Stimulated activated CD4-positive, alpha-beta T cell treated with anti-CD3 and anti-CD28 coated beads, Interleukin-15, amount 100 ng/mL, for 48 hours (primary cell): Measurements from ENCODE around the gene TREML1.

Experiments used
- DNase-seq, 2 donors: peaks; one replicate each; pipeline ENCODE4 v3.0.0-alpha.2; 2020; ENCODE audit warnings: low read depth in 2 of 2

Gene TREML1

GRCh38 chr6:41177695-41178094, 23.5 kb upstream of the TREML1 start:
- DNase-seq = no peak

- no peak for DNase-seq
These were observed 23.1 kb upstream of the TREML1 start for GRCh38 chr6:41177287-41177686.

GRCh38 chr6:41176189-41176588, 22.0 kb upstream of the TREML1 start:
- DNase-seq = no peak

GRCh38 chr6:41175084-41175483, 20.9 kb upstream of the TREML1 start:
- DNase-seq = no peak

- no peak for DNase-seq
These were observed 20.5 kb upstream of the TREML1 start for GRCh38 chr6:41174610-41175009.

- DNase-seq = no peak
These were observed 17.8 kb upstream of the TREML1 start for GRCh38 chr6:41171908-41172307.

GRCh38 chr6:41170547-41171160, 16.5 kb upstream of the TREML1 start:
- DNase-seq = no peak

- no peak for DNase-seq
These were observed 13.2 kb upstream of the TREML1 start for GRCh38 chr6:41167173-41167963.

- DNase-seq = no peak
These were observed 10.5 kb upstream of the TREML1 start for GRCh38 chr6:41164551-41165120.

- no peak for DNase-seq
These were observed 9.2 kb upstream of the TREML1 start for GRCh38 chr6:41163419-41163717.

GRCh38 chr6:41162687-41163418, 8.7 kb upstream of the TREML1 start, which contains the start of gene TREM2:
Gene TREM2, minus strand, starts transcription at chr6:41163116. Its CDS starts 34 bp downstream, at chr6:41163082.
- DNase-seq = no peak

GRCh38 chr6:41161851-41162552, 7.9 kb upstream of the TREML1 start:
- DNase-seq = no peak

- DNase-seq = no peak
These were observed 7.2 kb upstream of the TREML1 start for GRCh38 chr6:41161380-41161779.

GRCh38 chr6:41160933-41161332, 6.8 kb upstream of the TREML1 start:
- no peak for DNase-seq

GRCh38 chr6:41159415-41160082, 5.4 kb upstream of the TREML1 start:
- no peak for DNase-seq

GRCh38 chr6:41157323-41157722, 3.2 kb upstream of the TREML1 start:
- DNase-seq = no peak

- DNase-seq = no peak
These were observed 2.6 kb upstream of the TREML1 start for GRCh38 chr6:41156771-41157170.

GRCh38 chr6:41156001-41156400, 1.9 kb upstream of the TREML1 start:
- DNase-seq = no peak

- no peak for DNase-seq
These were observed 1.1 kb upstream of the TREML1 start for GRCh38 chr6:41155132-41155805.

- DNase-seq = no peak
These were observed 696 bp downstream of the TREML1 start for GRCh38 chr6:41153451-41153850.

GRCh38 chr6:41150671-41151070, 3.5 kb downstream of the TREML1 start:
- DNase-seq = no peak
